Measurements from ENCODE around the gene TRPT1.
A peak's percentile ranks its signal among the peaks of the same experiment; 100 is the strongest.

The TRPT1 gene

GRCh38 chr11:64206457-64207255, 19.3 kb downstream of the TRPT1 start, which contains the start of gene FERMT3:
TSS of gene FERMT3 (plus strand) at chr11:64206721. CDS start at chr11:64207365, 644 bp downstream.
- peak; percentile 40 to 91 for DNase-seq

- peak; percentile 49 to 86 for DNase-seq
Observed at GRCh38 chr11:64204464-64204989, 21.5 kb downstream of the TRPT1 start.

- DNase-seq, result no peak
Observed at GRCh38 chr11:64204080-64204440, 21.9 kb downstream of the TRPT1 start.

- no peak for DNase-seq
Observed at GRCh38 chr11:64203421-64204079, 22.4 kb downstream of the TRPT1 start.

- DNase-seq, result no peak
Observed at GRCh38 chr11:64202992-64203391, 23.0 kb downstream of the TRPT1 start.

GRCh38 chr11:64201543-64201942, 24.4 kb downstream of the TRPT1 start:
- DNase-seq, result no peak

GRCh38 chr11:64198511-64198910, 27.5 kb downstream of the TRPT1 start:
- no peak for DNase-seq

GRCh38 chr11:64196626-64197025, 29.4 kb downstream of the TRPT1 start:
- no peak for DNase-seq

- no peak for DNase-seq
Observed at GRCh38 chr11:64192434-64192833, 33.6 kb downstream of the TRPT1 start.

- no peak for DNase-seq
Observed at GRCh38 chr11:64186492-64187165, 39.4 kb downstream of the TRPT1 start.

GRCh38 chr11:64185693-64186491, 40.1 kb downstream of the TRPT1 start, which contains the start of gene STIP1:
TSS of gene STIP1 (plus strand) at chr11:64186171. CDS start at chr11:64186262, 91 bp downstream.
- peak; percentile 98 to 100 for DNase-seq

GRCh38 chr11:64185175-64185692, 40.8 kb downstream of the TRPT1 start:
- DNase-seq, result no peak

- no peak for DNase-seq
Observed at GRCh38 chr11:64183890-64184289, 42.1 kb downstream of the TRPT1 start.

GRCh38 chr11:64181506-64182411, 44.2 kb downstream of the TRPT1 start:
- DNase-seq, result peak; percentile 42 to 86

GRCh38 chr11:64180891-64181290, 45.1 kb downstream of the TRPT1 start:
- no peak for DNase-seq

GRCh38 chr11:64178951-64179639, 46.9 kb downstream of the TRPT1 start:
- DNase-seq, result no peak

- no peak for DNase-seq
Observed at GRCh38 chr11:64178203-64178602, 47.8 kb downstream of the TRPT1 start.

- DNase-seq, result no peak
Observed at GRCh38 chr11:64176751-64177150, 49.2 kb downstream of the TRPT1 start.
